Effector CD4-positive, alpha-beta T cell (primary cell): ENCODE results near the gene FFAR2.

Experiments
- DNase-seq: peaks from one replicate; pipeline ENCODE4 v3.0.0-alpha.2; 2020

Gene FFAR2

DNA sequence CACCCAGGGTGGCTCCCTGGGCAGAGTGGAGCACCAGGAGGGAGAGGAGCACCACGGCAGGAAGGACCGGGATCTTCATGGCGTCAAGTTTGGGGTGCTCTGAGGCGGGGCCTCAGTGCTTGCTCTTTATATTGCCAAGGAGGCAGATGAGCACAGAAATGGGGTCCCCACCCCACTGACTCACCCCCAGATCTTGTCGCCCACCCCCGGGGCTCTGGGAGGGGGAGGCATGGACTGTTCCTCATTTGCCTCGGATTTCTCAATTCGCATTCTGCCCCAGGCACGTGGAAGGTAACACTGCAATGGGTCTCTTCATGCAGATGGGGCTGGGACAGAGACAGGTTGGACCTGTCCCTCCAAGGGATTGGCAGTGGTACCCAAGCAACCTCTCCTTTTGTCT is 42.3 kb downstream of the FFAR2 start, which contains the start of gene KRTDAP:
Gene KRTDAP, minus strand, starts transcription at position 101 of the 400 bp plus-strand sequence. Its CDS starts 22 bp downstream, at position 79.
- no peak for DNase-seq

GRCh38 chr19:35491836-35492360 is 43.8 kb downstream of the FFAR2 start:
- DNase-seq = no peak

DNA sequence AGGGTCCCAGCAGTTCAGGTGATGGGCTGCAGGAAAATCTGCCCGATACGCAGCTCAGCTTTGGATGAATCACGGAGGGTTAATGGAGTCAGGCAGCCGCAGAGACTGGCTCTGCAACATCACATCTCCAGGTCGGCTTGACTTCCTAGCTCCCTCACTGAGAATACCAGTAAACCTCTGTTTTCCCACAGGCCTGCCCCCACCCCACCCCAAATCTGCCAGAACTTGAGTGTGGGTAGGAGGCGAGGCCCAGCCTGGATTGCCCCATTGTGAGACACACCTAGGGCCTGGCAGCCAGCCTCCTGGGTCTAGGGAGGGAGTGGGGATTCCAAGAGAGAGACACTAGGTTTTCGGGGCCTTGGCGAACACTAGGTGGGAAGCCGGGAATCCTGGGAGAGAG is 45.9 kb downstream of the FFAR2 start:
- DNase-seq = no peak

DNA sequence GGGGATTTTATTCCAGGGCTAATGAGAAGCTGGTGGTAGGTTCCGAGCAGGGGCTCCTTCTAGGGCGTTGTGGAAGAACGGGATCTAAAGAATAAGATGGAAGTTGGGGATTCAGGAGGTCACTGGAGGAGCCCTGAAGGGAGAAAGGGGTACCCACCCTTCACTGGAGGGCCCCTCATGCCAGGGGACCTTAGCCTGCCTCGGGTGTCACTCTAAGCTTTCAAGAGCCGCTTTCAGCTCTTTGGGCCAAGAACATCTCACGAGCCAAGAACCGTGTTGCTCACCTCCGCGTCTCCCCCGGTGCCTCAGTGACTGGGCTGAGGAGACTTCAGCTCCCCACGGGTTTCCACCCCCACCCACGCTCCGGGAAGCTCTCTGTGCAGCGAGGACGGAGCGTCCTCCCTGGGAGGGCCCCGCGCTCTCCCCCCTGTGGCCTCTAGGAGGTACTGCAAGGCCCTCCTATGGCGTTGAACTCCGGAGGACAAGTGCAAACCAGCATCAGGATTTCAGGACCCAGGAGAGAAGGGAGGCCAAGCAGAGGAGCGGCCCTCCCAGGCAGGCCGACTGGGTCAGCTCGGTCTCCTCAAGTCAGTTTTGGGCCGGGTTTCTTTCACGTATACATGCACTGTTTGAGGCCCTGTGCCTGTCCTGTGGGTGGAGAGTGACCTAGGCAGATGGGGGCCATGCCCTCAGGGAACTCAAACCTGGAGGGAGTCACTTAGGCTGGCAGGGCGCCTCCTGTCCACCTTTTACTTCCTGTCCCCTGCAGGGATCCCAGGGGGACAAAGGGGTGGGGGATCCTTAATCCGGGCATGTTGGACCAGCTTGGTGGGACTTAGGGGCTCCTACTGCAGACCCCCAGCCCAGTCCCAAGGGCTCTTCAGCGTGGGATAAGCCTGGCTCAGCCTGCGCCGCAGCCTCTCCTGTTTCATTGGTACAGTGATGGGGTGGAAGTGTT is 47.3 kb downstream of the FFAR2 start:
- peak; percentile 51 for DNase-seq

DNA sequence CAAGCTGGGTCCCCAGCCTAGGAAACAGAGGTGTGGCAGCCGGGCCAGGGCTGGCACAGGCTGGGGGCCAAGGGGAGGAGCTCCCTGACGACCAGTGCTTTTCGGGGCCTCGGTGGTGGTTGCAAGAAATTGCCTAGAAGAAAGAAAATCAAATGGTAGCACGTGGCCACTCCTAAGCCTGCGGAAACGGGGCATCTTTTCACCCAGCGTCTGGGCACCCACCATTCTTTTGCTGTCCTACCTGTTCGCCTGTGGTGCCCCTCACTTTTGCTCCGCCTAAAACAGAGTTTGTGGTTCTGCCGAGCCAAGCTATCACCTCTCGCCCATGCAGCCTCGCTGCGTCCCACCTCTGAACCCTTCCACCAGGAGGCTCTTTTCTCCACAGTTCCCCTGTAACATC is 49.3 kb downstream of the FFAR2 start:
- no peak for DNase-seq

GRCh38 chr19:35498220-35498619 is 50.2 kb downstream of the FFAR2 start:
- DNase-seq = no peak

GRCh38 chr19:35498984-35499527 is 51.0 kb downstream of the FFAR2 start:
- no peak for DNase-seq

- DNase-seq = no peak
Measured at GRCh38 chr19:35500611-35501010, 52.6 kb downstream of the FFAR2 start.
